HEK293 (cell line): ENCODE data around the gene LDLRAD3.

Experiments
- CTCF ChIA-PET: fragments of 350-600 bp; formaldehyde crosslinking; extraction: SDS; loops from one replicate; lab custom pipeline; 2021; ENCODE audit warnings: antibody characterized with exemption; lab: Yijun Ruan, JAX
- POLR2A ChIA-PET: fragments of 300-600 bp; formaldehyde crosslinking; extraction: SDS; loops from one replicate; lab custom pipeline; 2020; ENCODE audit warnings: antibody characterized with exemption, inconsistent platforms; lab: Yijun Ruan, JAX
- H3K27ac ChIP-seq: fragments of 200-500 bp; sonication (Bioruptor generic); 2 replicates; pipeline ENCODE4 v1.5.1; 2014; ENCODE audit warnings: low read depth, low read length, control low read depth, inconsistent platforms; ENCODE audit errors: extremely low read depth
- H3K36me3 ChIP-seq, 2 experiments: fragments of 200-500 bp in 1 of 2; sonication (Bioruptor generic) in 1 of 2; 1 replicate in 1 of 2; 2 replicates in 1 of 2; pipeline ENCODE4 v1.5.1; 2014 to 2017; ENCODE audit warnings: inconsistent platforms in 2 of 2, low read length in 2 of 2; ENCODE audit not compliant: control insufficient read depth in 2 of 2, insufficient read depth in 1 of 2
- H3K4me1 ChIP-seq: fragments of 200-500 bp; sonication (Bioruptor generic); 2 replicates; pipeline ENCODE4 v1.5.1; 2014; ENCODE audit warnings: mild to moderate bottlenecking, low read length, inconsistent platforms; ENCODE audit not compliant: control insufficient read depth, insufficient read depth
- H3K4me3 ChIP-seq: 2 replicates; pipeline ENCODE4 v1.5.1; 2011; ENCODE audit warnings: low read depth, mild to moderate bottlenecking, control low read depth, low read length, moderate library complexity
- H3K9me3 ChIP-seq: fragments of 200-500 bp; sonication (Bioruptor generic); 2 replicates; pipeline ENCODE4 v1.5.1; 2014; ENCODE audit warnings: low read depth, low read length, inconsistent platforms; ENCODE audit not compliant: control insufficient read depth, insufficient read depth
- FEZF1 ChIP-seq: fragments of 450-650 bp; formaldehyde crosslinking; IDR thresholded peaks from 2 replicates; pipeline ENCODE4 v1.5.1; 2016; ENCODE audit warnings: missing biosample characterization, missing genetic modification characterization
- GLIS1 ChIP-seq: fragments of 450-650 bp; formaldehyde crosslinking; IDR thresholded peaks from 2 replicates; pipeline ENCODE4 v1.5.1; 2016; ENCODE audit warnings: missing biosample characterization, missing genetic modification characterization
- MZF1 ChIP-seq: fragments of 450-650 bp; formaldehyde crosslinking; IDR thresholded peaks from 2 replicates; pipeline ENCODE4 v1.5.1; 2017; ENCODE audit warnings: missing biosample characterization, missing genetic modification characterization, borderline replicate concordance
- SETDB1 ChIP-seq: IDR thresholded peaks from one replicate; pipeline ENCODE4 v1.6.1; 2017; ENCODE audit warnings: mild to moderate bottlenecking, low read length, moderate library complexity, mixed read lengths; ENCODE audit not compliant: insufficient read length
- SP7 ChIP-seq: fragments of 450-650 bp; formaldehyde crosslinking; IDR thresholded peaks from 2 replicates; pipeline ENCODE4 v1.5.1; 2016; ENCODE audit warnings: missing biosample characterization, missing genetic modification characterization
- ZFHX2 ChIP-seq: fragments of 450-650 bp; formaldehyde crosslinking; conservative IDR thresholded peaks from 2 replicates; pipeline ENCODE4 v1.5.1; 2016; ENCODE audit warnings: missing biosample characterization, missing genetic modification characterization
- ZNF157 ChIP-seq: fragments of 450-650 bp; formaldehyde crosslinking; IDR thresholded peaks from 2 replicates; pipeline ENCODE4 v1.5.1; 2016; ENCODE audit warnings: missing biosample characterization, missing genetic modification characterization
- ZNF23 ChIP-seq: fragments of 450-650 bp; formaldehyde crosslinking; IDR thresholded peaks from 2 replicates; pipeline ENCODE4 v1.5.1; 2016; ENCODE audit warnings: missing biosample characterization, missing genetic modification characterization, borderline replicate concordance
- ZNF239 ChIP-seq: fragments of 450-650 bp; formaldehyde crosslinking; IDR thresholded peaks from 2 replicates; pipeline ENCODE4 v1.5.1; 2016; ENCODE audit warnings: missing biosample characterization, missing genetic modification characterization
- ZNF324 ChIP-seq: fragments of 450-650 bp; formaldehyde crosslinking; IDR thresholded peaks from 2 replicates; pipeline ENCODE4 v1.5.1; 2016; ENCODE audit warnings: missing biosample characterization, missing genetic modification characterization
- ZNF354C ChIP-seq: fragments of 450-650 bp; formaldehyde crosslinking; IDR thresholded peaks from 2 replicates; pipeline ENCODE4 v1.5.1; 2016; ENCODE audit warnings: missing biosample characterization, missing genetic modification characterization, low read depth, borderline replicate concordance
- ZNF423 ChIP-seq: fragments of 450-650 bp; formaldehyde crosslinking; IDR thresholded peaks from 2 replicates; pipeline ENCODE4 v1.5.1; 2016; ENCODE audit warnings: missing biosample characterization, missing genetic modification characterization
- ZNF510 ChIP-seq: fragments of 450-650 bp; formaldehyde crosslinking; IDR thresholded peaks from 2 replicates; pipeline ENCODE4 v1.5.1; 2018; ENCODE audit warnings: mild to moderate bottlenecking, missing genetic modification characterization, missing biosample characterization; ENCODE audit not compliant: insufficient replicate concordance
- ZNF585B ChIP-seq: fragments of 450-650 bp; formaldehyde crosslinking; IDR thresholded peaks from 2 replicates; pipeline ENCODE4 v1.5.1; 2016; ENCODE audit warnings: missing biosample characterization, missing genetic modification characterization
- ZNF660 ChIP-seq: fragments of 450-650 bp; IDR thresholded peaks from 2 replicates; pipeline ENCODE4 v1.5.1; 2018; ENCODE audit warnings: missing biosample characterization, mild to moderate bottlenecking, missing genetic modification characterization
- ZNF747 ChIP-seq: fragments of 450-650 bp; formaldehyde crosslinking; IDR thresholded peaks from 2 replicates; pipeline ENCODE4 v1.5.1; 2016; ENCODE audit warnings: missing biosample characterization, missing genetic modification characterization
- ZNF776 ChIP-seq: fragments of 450-650 bp; formaldehyde crosslinking; IDR thresholded peaks from 2 replicates; pipeline ENCODE4 v1.5.0; 2017; ENCODE audit warnings: missing biosample characterization, missing genetic modification characterization, borderline replicate concordance
- TF ChIP-seq, protein P1 (sequence below): fragments of 450-650 bp; formaldehyde crosslinking; IDR thresholded peaks from 2 replicates; pipeline ENCODE4 v1.5.1; 2016; ENCODE audit warnings: missing biosample characterization, missing genetic modification characterization
- TF ChIP-seq, protein P2 (sequence below): fragments of 450-650 bp; formaldehyde crosslinking; IDR thresholded peaks from 2 replicates; pipeline ENCODE4 v1.5.0; 2017; ENCODE audit warnings: missing biosample characterization, missing genetic modification characterization, borderline replicate concordance
- TF ChIP-seq, protein P3 (sequence below): fragments of 450-650 bp; formaldehyde crosslinking; IDR thresholded peaks from 2 replicates; pipeline ENCODE4 v1.5.1; 2017; ENCODE audit warnings: missing biosample characterization, missing genetic modification characterization

The LDLRAD3 gene

DNA sequence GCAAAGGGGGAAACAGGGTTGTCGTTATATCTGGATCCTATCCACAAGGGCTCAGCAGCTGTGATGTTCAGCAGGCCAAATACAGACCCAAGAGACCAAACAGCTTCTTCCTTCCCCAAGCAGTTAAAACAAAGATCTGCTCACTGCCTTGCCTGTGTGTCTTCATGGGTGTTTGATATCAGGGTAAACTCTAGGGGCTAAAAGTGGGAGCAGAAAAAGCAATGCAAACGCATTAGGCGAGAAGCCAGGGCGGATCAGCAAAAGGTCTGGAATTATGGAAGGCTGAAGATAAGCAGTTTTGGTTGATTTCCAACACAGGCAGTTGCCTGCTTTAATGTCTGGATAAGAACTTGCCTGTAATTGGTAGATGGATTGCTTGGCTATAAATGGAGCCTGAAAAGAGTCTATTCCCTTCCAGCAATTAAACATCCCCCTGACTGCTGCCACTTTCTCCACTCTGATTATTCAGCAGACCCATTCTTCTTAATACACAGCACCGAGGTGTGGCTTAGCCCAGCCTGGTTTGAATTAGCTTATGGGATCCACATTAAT lies 219.1 kb downstream of the LDLRAD3 start:
- POLR2A ChIA-PET, result no interaction called here
- H3K27ac ChIP-seq, result no peak overlapping the region
- 0 out of 2 replicates have a peak, but pooled peaks have one; percentile 13 for TF ChIP-seq FEZF1 (tag by site-specific recombination)
- no peak for TF ChIP-seq MZF1 (tag by site-specific recombination)
- TF ChIP-seq, all 188 proteins: peak for 1
- Histone ChIP-seq H3K4me1 (peaks cover 5% of the 10 kb centered on the region), H3K9me3 (no peaks in the 10 kb centered on the region), H3K4me3 (no peak overlapping the region), H3K36me3 (no peaks in the 10 kb centered on the region)
- CTCF ChIA-PET, result interaction anchor here (0.7 to 1.3 kb wide), 4 partner anchors 8 to 584 kb away, joined by 3 to 5 read pairs (median 4); no protein-coding TSS in a partner anchor

DNA sequence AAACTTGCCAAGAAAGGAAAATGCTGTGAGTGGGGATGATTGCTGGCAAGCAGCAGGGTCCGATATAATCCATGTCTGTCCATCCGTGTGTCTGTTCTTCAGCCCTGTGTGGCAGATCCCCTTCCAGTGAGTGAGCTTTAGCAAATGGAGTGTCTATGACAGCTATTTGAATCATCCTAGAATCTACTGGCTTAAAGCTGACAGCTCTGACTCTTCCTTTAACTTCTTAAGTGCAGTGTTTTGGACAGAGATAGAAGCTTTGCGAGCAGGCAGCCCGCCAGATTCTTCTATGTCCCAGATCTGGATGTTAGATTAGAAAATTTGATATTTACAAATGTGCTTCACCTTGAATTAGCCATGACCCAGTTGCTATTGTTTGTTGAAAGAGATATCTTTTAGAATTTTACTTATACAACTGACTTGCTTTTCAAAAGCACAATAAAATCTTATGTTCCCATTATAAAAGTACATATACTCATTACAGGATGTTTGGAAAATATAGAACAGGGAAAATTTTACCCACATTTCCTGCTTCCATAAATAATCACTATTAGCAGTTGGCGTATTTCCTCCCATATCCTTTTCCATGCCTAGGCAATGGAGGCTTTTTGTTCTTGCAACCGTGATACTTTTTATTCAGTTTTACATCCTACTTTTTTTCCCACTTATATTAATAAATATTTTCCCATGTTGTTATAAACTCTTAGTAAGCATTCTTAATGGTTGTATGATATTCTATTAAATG lies 220.8 kb downstream of the LDLRAD3 start:
- H3K4me1 ChIP-seq, result peaks cover 5% of the 10 kb centered on the region
- TF ChIP-seq ZNF585B (no peak), ZNF23 (tag by site-specific recombination) (no peak), SETDB1 (no peak), ZNF776 (tag by site-specific recombination) (no peak), ZNF510 (tag by site-specific recombination) (no peak), SP7 (tag by site-specific recombination) (no peak), ZNF747 (no peak), ZNF157 (tag by site-specific recombination) (no peak), GLIS1 (tag by site-specific recombination) (no peak), ZFHX2 (tag by site-specific recombination) (no peak), ZNF354C (tag by site-specific recombination) (no peak), ZNF324 (tag by site-specific recombination) (no peak), ZNF423 (tag by site-specific recombination) (no peak), ZNF239 (no peak), ZNF660 (tag by site-specific recombination) (no peak)
- TF ChIP-seq, protein P1, sequence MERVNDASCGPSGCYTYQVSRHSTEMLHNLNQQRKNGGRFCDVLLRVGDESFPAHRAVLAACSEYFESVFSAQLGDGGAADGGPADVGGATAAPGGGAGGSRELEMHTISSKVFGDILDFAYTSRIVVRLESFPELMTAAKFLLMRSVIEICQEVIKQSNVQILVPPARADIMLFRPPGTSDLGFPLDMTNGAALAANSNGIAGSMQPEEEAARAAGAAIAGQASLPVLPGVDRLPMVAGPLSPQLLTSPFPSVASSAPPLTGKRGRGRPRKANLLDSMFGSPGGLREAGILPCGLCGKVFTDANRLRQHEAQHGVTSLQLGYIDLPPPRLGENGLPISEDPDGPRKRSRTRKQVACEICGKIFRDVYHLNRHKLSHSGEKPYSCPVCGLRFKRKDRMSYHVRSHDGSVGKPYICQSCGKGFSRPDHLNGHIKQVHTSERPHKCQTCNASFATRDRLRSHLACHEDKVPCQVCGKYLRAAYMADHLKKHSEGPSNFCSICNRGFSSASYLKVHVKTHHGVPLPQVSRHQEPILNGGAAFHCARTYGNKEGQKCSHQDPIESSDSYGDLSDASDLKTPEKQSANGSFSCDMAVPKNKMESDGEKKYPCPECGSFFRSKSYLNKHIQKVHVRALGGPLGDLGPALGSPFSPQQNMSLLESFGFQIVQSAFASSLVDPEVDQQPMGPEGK, result no peak
- TF ChIP-seq, protein P2, sequence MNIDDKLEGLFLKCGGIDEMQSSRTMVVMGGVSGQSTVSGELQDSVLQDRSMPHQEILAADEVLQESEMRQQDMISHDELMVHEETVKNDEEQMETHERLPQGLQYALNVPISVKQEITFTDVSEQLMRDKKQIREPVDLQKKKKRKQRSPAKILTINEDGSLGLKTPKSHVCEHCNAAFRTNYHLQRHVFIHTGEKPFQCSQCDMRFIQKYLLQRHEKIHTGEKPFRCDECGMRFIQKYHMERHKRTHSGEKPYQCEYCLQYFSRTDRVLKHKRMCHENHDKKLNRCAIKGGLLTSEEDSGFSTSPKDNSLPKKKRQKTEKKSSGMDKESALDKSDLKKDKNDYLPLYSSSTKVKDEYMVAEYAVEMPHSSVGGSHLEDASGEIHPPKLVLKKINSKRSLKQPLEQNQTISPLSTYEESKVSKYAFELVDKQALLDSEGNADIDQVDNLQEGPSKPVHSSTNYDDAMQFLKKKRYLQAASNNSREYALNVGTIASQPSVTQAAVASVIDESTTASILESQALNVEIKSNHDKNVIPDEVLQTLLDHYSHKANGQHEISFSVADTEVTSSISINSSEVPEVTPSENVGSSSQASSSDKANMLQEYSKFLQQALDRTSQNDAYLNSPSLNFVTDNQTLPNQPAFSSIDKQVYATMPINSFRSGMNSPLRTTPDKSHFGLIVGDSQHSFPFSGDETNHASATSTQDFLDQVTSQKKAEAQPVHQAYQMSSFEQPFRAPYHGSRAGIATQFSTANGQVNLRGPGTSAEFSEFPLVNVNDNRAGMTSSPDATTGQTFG (tag by site-specific recombination), result no peak
- TF ChIP-seq, protein P3, sequence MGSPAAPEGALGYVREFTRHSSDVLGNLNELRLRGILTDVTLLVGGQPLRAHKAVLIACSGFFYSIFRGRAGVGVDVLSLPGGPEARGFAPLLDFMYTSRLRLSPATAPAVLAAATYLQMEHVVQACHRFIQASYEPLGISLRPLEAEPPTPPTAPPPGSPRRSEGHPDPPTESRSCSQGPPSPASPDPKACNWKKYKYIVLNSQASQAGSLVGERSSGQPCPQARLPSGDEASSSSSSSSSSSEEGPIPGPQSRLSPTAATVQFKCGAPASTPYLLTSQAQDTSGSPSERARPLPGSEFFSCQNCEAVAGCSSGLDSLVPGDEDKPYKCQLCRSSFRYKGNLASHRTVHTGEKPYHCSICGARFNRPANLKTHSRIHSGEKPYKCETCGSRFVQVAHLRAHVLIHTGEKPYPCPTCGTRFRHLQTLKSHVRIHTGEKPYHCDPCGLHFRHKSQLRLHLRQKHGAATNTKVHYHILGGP, result no peak
- TF ChIP-seq, all 188 proteins: peak for 0
- ChIA-PET CTCF (interaction anchor here (0.5 to 1.3 kb wide), 3 partner anchors 10 to 48 kb away, joined by 3 to 5 read pairs (median 4); no protein-coding TSS in a partner anchor), POLR2A (no interaction called here)
- Histone ChIP-seq H3K27ac (no peak overlapping the region), H3K9me3 (no peaks in the 10 kb centered on the region), H3K4me3 (no peak overlapping the region), H3K36me3 (no peaks in the 10 kb centered on the region)
